Measurements from ENCODE around the gene FLNC. TPM values are rescaled to one million over a fixed set of nuclear protein-coding genes. Genes with fewer than 3 reads are reported as not detected.

FLNC gene
- total RNA-seq, 1 experiment from 2014 or later = 10.2 TPM

DNA sequence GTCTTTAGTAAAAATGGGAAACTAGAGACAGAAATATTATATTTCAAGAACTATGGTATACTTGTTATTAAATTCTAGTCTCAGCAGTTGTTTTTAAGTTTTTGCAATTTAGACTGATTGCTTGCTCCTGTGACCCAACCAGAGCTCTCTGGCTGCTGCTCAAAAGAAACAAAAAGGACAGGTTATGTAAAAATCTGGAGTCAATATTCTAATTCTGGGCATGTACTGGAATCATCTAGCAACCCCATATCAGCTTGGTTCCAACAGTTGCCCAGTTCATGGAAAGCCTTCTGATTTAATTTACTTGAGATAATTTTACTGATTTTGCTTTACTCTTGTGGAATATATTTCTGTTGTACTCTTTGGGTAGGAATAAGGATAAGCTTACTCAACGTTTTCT is 70.0 kb downstream of the FLNC start:
- no peak overlapping the region for H3K27ac ChIP-seq (ENCODE audit: low read length)
- ChIA-PET CTCF (no interaction called here), POLR2A (no interaction called here)
- no peaks in the 10 kb centered on the region for H3K36me3 ChIP-seq (ENCODE audit: control insufficient read depth, insufficient read depth, low read length)
- 0 out of 2 replicates have a peak, but pooled peaks cover 2% of the 10 kb centered on the region for H3K27me3 ChIP-seq (ENCODE audit: control insufficient read depth, insufficient read depth, low read length)
- ATAC-seq (no peak), DNase-seq (ENCODE audit: low read depth, low spot score) (no peak)
- in situ Hi-C loops (cut with HindIII; ENCODE audit: low pct_unique_long_range_greater_than_20kb, low sequenced_read_pairs) = no loop called here
- BruUV-seq (replicated peaks) = no TSS peak
- H3K4me1 ChIP-seq (ENCODE audit: control insufficient read depth, insufficient read depth, low read length) = peaks cover 5% of the 10 kb centered on the region; the same call in 1 of the 2 replicates
- intact Hi-C loops (cut with micrococcal nuclease; ENCODE audit: unreplicated experiment) = no loop called here
- TF ChIP-seq POLR2AphosphoS5 (IDR thresholded peaks at IDR 0.05; ENCODE audit: low read depth, low read length) = no peak
- TF ChIP-seq REST (IDR thresholded peaks at IDR 0.05; ENCODE audit: insufficient read depth in 1 of 2, low read depth in 2 of 2, low read length in 1 of 2) = no peak
- TF ChIP-seq TCF7L2 (IDR thresholded peaks at IDR 0.05; ENCODE audit: low read depth, low read length) = no peak
- no peak for TF ChIP-seq SIN3A (IDR thresholded peaks at IDR 0.05; ENCODE audit: borderline replicate concordance, insufficient read depth, low read depth, low read length)
- TF ChIP-seq, protein P1, sequence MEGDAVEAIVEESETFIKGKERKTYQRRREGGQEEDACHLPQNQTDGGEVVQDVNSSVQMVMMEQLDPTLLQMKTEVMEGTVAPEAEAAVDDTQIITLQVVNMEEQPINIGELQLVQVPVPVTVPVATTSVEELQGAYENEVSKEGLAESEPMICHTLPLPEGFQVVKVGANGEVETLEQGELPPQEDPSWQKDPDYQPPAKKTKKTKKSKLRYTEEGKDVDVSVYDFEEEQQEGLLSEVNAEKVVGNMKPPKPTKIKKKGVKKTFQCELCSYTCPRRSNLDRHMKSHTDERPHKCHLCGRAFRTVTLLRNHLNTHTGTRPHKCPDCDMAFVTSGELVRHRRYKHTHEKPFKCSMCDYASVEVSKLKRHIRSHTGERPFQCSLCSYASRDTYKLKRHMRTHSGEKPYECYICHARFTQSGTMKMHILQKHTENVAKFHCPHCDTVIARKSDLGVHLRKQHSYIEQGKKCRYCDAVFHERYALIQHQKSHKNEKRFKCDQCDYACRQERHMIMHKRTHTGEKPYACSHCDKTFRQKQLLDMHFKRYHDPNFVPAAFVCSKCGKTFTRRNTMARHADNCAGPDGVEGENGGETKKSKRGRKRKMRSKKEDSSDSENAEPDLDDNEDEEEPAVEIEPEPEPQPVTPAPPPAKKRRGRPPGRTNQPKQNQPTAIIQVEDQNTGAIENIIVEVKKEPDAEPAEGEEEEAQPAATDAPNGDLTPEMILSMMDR (IDR thresholded peaks at IDR 0.05) = no peak
- H3K4me3 ChIP-seq (ENCODE audit: low read depth in 2 of 2, low read length in 2 of 2) = no peak overlapping the region
- peaks cover 5% of the 10 kb centered on the region; the same call in 1 of the 2 replicates for H3K9me3 ChIP-seq (ENCODE audit: control insufficient read depth, insufficient read depth, low read depth, low read length)

DNA sequence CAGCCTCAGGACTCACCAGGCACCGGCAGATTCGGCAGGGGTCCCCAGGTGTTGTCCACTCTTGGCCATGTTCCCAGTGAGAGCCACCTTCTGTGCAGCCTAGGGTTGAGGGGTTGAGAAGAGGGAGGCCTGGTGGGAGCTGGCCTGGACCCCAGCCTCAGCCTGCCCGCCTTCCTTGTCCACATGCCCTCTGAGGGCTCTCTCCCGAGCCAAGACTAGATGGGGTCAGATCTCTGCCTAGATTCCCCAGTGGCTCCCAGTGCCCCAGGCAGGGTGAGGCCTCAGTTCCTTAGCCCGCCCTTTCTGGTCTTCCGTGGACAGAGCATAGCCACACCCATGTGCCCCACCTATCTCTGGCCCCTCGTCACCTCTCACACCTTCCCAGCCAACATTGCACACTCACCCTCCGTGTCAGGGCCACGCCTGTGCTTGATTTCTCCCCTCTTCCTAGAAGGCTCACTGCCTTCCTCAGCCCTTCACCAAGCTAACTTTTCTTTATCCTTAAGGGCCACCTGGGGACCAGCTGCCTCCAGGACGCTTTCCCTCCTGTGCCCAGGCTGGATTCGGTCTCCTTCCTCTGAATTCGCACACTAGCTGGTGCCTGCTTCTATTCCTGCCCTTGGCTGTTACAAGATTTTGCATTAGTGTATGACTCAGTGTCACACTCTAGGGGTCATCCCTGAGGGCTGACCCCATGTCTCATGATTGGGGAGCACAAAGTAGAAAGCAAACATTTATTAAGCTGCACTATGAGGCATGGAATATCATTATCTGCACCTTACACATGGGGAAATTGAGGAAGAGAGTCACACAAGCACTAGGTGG is 72.8 kb downstream of the FLNC start:
- no peak overlapping the region; a peak in 1 of 4 replicates for H3K4me3 ChIP-seq (ENCODE audit: low read depth in 2 of 2, low read length in 2 of 2)
- TF ChIP-seq TCF7L2 (IDR thresholded peaks at IDR 0.05; ENCODE audit: low read depth, low read length) = no peak
- no peak for TF ChIP-seq SIN3A (IDR thresholded peaks at IDR 0.05; ENCODE audit: borderline replicate concordance, insufficient read depth, low read depth, low read length)
- TF ChIP-seq, protein P1 (IDR thresholded peaks at IDR 0.05) = no peak
- TF ChIP-seq REST (IDR thresholded peaks at IDR 0.05; ENCODE audit: insufficient read depth in 1 of 2, low read depth in 2 of 2, low read length in 1 of 2) = no peak
- no peak for TF ChIP-seq POLR2AphosphoS5 (IDR thresholded peaks at IDR 0.05; ENCODE audit: low read depth, low read length)
- H3K4me1 ChIP-seq (ENCODE audit: control insufficient read depth, insufficient read depth, low read length) = peaks cover 5% of the 10 kb centered on the region; the same call in 1 of the 2 replicates
- intact Hi-C loops (cut with micrococcal nuclease; ENCODE audit: unreplicated experiment) (no loop called here), in situ Hi-C loops (cut with HindIII; ENCODE audit: low pct_unique_long_range_greater_than_20kb, low sequenced_read_pairs) (no loop called here)
- ChIA-PET POLR2A (no interaction called here), CTCF (interaction anchor here (0.5 to 1.0 kb wide), 4 partner anchors 10 to 784 kb away, joined by 3 to 5 read pairs (median 4); no protein-coding TSS in a partner anchor)
- 0 out of 2 replicates have a peak, but pooled peaks cover 2% of the 10 kb centered on the region for H3K27me3 ChIP-seq (ENCODE audit: control insufficient read depth, insufficient read depth, low read length)
- no peaks in the 10 kb centered on the region for H3K36me3 ChIP-seq (ENCODE audit: control insufficient read depth, insufficient read depth, low read length)
- ATAC-seq (no peak), DNase-seq (ENCODE audit: low read depth, low spot score) (peak; percentile 52)
- peaks cover 5% of the 10 kb centered on the region; the same call in 1 of the 2 replicates for H3K9me3 ChIP-seq (ENCODE audit: control insufficient read depth, insufficient read depth, low read depth, low read length)
- no peak overlapping the region for H3K27ac ChIP-seq (ENCODE audit: low read length)
- BruUV-seq (replicated peaks) = no TSS peak
